Measurements from ENCODE around the gene SFI1.
"Not testable (repeated sequence)": the region's sequence is repeated elsewhere in the genome, so short reads cannot be mapped to it uniquely, and the experiment has no call there.

SFI1 gene

DNA sequence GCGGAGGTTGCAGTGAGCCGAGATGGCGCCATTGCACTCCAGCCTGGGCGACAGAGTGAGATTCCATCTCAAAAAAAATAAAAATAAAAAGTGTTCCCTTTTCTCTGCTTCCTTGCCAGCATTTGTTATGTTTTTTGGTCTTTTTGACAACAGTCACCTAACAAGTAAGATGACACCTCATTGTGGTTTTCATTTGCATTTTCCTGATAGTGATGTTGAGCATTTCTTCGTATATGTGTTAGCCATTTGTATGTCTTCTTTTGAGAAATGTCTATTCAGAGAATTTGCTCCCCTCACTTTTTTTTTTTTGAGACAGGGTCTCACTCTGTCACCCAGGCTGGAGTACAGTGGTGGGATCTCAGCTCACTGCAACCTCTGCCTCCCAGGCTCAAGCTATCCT lies 27.8 kb downstream of the SFI1 start:
- H3K9me3 ChIP-seq (ENCODE audit: insufficient read depth, low read depth, low read length); H3K36me3 ChIP-seq (ENCODE audit: insufficient read depth, low read length); H3K4me1 ChIP-seq (ENCODE audit: insufficient read depth, low read length); H3K27me3 ChIP-seq (ENCODE audit: insufficient read depth, low read length); H3K4me3 ChIP-seq (ENCODE audit: low read length); H3K9ac ChIP-seq (ENCODE audit: low read depth, low read length); H3K27ac ChIP-seq (ENCODE audit: low read depth, low read length): not testable (repeated sequence)
- WGBS = 97% methylated on average over 5 of the region's 5 CpGs

GRCh38 chr22:31526270-31526669 lies 29.9 kb downstream of the SFI1 start:
- Histone ChIP-seq H3K36me3 (ENCODE audit: insufficient read depth, low read length) (peaks cover 7% of the 10 kb centered on the region; the same call in 1 of the 2 replicates), H3K9me3 (ENCODE audit: insufficient read depth, low read depth, low read length) (no peaks in the 10 kb centered on the region), H3K9ac (ENCODE audit: low read depth, low read length) (no peak overlapping the region), H3K27me3 (ENCODE audit: insufficient read depth, low read length) (no peaks in the 10 kb centered on the region), H3K27ac (ENCODE audit: low read depth, low read length) (no peak overlapping the region), H3K4me1 (ENCODE audit: insufficient read depth, low read length) (no peaks in the 10 kb centered on the region), H3K4me3 (ENCODE audit: low read length) (no peak overlapping the region)
- WGBS = 89% methylated on average over 6 of the region's 7 CpGs

GRCh38 chr22:31530823-31531195 lies 34.5 kb downstream of the SFI1 start:
- peaks cover 7% of the 10 kb centered on the region; the same call in 1 of the 2 replicates for H3K36me3 ChIP-seq (ENCODE audit: insufficient read depth, low read length)
- no peaks in the 10 kb centered on the region for H3K4me1 ChIP-seq (ENCODE audit: insufficient read depth, low read length)
- H3K9ac ChIP-seq (ENCODE audit: low read depth, low read length) = no peak overlapping the region
- whole genome bisulfite sequencing = 89% methylated on average over 3 of the region's 3 CpGs
- no peaks in the 10 kb centered on the region for H3K9me3 ChIP-seq (ENCODE audit: insufficient read depth, low read depth, low read length)
- no peaks in the 10 kb centered on the region for H3K27me3 ChIP-seq (ENCODE audit: insufficient read depth, low read length)
- H3K27ac ChIP-seq (ENCODE audit: low read depth, low read length) = no peak overlapping the region
- no peak overlapping the region for H3K4me3 ChIP-seq (ENCODE audit: low read length)

GRCh38 chr22:31532060-31532459 lies 35.7 kb downstream of the SFI1 start:
- no peaks in the 10 kb centered on the region for H3K27me3 ChIP-seq (ENCODE audit: insufficient read depth, low read length)
- peaks cover 7% of the 10 kb centered on the region; the same call in 1 of the 2 replicates for H3K36me3 ChIP-seq (ENCODE audit: insufficient read depth, low read length)
- H3K9ac ChIP-seq (ENCODE audit: low read depth, low read length) = no peak overlapping the region
- WGBS = 93% methylated on average over 1 of the region's 1 CpG
- no peaks in the 10 kb centered on the region for H3K9me3 ChIP-seq (ENCODE audit: insufficient read depth, low read depth, low read length)
- H3K4me3 ChIP-seq (ENCODE audit: low read length) = no peak overlapping the region
- no peaks in the 10 kb centered on the region for H3K4me1 ChIP-seq (ENCODE audit: insufficient read depth, low read length)
- no peak overlapping the region for H3K27ac ChIP-seq (ENCODE audit: low read depth, low read length)

GRCh38 chr22:31533374-31533773 lies 37.0 kb downstream of the SFI1 start:
- no peak overlapping the region for H3K4me3 ChIP-seq (ENCODE audit: low read length)
- WGBS = 88% methylated on average over 5 of the region's 5 CpGs
- H3K27ac ChIP-seq (ENCODE audit: low read depth, low read length) = no peak overlapping the region
- H3K4me1 ChIP-seq (ENCODE audit: insufficient read depth, low read length) = no peaks in the 10 kb centered on the region
- H3K9ac ChIP-seq (ENCODE audit: low read depth, low read length) = no peak overlapping the region
- no peaks in the 10 kb centered on the region for H3K27me3 ChIP-seq (ENCODE audit: insufficient read depth, low read length)
- no peaks in the 10 kb centered on the region for H3K9me3 ChIP-seq (ENCODE audit: insufficient read depth, low read depth, low read length)
- H3K36me3 ChIP-seq (ENCODE audit: insufficient read depth, low read length) = peaks cover 7% of the 10 kb centered on the region; the same call in 1 of the 2 replicates

DNA sequence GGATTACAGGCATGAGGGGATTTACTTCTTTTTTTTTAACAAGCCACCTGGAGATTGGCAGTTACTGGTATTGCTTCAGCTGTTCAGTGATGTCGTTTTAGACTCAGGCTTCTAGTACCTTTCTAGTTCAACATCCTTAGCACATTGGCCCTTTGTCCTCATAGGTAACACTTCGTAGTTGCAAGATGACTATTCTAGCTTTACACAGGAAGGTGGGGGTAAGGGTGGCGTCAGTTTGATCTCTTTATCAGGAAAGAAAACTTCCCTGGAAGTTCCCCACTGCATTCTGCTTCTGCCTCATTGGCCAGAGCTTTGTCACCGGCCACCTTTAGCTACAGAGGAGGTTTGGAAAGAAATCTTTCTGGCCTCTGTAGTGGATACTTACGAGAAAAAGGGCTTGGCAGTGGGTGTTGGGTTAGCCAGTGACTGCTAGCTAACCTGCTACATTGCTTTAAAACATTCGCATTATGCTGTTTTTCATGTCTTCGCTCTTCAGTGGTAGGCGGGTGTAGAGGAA lies 40.7 kb downstream of the SFI1 start:
- no peak overlapping the region for H3K4me3 ChIP-seq (ENCODE audit: low read length)
- H3K27ac ChIP-seq (ENCODE audit: low read depth, low read length) = no peak overlapping the region
- no peaks in the 10 kb centered on the region for H3K36me3 ChIP-seq (ENCODE audit: insufficient read depth, low read length)
- no peaks in the 10 kb centered on the region for H3K4me1 ChIP-seq (ENCODE audit: insufficient read depth, low read length)
- H3K9ac ChIP-seq (ENCODE audit: low read depth, low read length) = 0 out of 2 replicates have a peak overlapping the region, but pooled peaks have one; percentile 3
- no peaks in the 10 kb centered on the region for H3K27me3 ChIP-seq (ENCODE audit: insufficient read depth, low read length)
- 91% methylated on average over 8 of the region's 8 CpGs for WGBS
- no peaks in the 10 kb centered on the region for H3K9me3 ChIP-seq (ENCODE audit: insufficient read depth, low read depth, low read length)

GRCh38 chr22:31538815-31539214 lies 42.5 kb downstream of the SFI1 start:
- H3K27ac ChIP-seq (ENCODE audit: low read depth, low read length) = no peak overlapping the region
- 94% methylated on average over 5 of the region's 5 CpGs for WGBS
- H3K4me1 ChIP-seq (ENCODE audit: insufficient read depth, low read length) = no peaks in the 10 kb centered on the region
- H3K27me3 ChIP-seq (ENCODE audit: insufficient read depth, low read length) = no peaks in the 10 kb centered on the region
- H3K4me3 ChIP-seq (ENCODE audit: low read length) = no peak overlapping the region
- no peaks in the 10 kb centered on the region for H3K9me3 ChIP-seq (ENCODE audit: insufficient read depth, low read depth, low read length)
- no peak overlapping the region for H3K9ac ChIP-seq (ENCODE audit: low read depth, low read length)
- no peaks in the 10 kb centered on the region for H3K36me3 ChIP-seq (ENCODE audit: insufficient read depth, low read length)

- H3K36me3 ChIP-seq (ENCODE audit: insufficient read depth, low read length); H3K9ac ChIP-seq (ENCODE audit: low read depth, low read length); H3K27ac ChIP-seq (ENCODE audit: low read depth, low read length); H3K4me3 ChIP-seq (ENCODE audit: low read length); H3K4me1 ChIP-seq (ENCODE audit: insufficient read depth, low read length); H3K9me3 ChIP-seq (ENCODE audit: insufficient read depth, low read depth, low read length); H3K27me3 ChIP-seq (ENCODE audit: insufficient read depth, low read length): not testable (repeated sequence)
- WGBS = 93% methylated on average over 3 of the region's 4 CpGs
These were observed 43.8 kb downstream of the SFI1 start for GRCh38 chr22:31540166-31540565.

DNA sequence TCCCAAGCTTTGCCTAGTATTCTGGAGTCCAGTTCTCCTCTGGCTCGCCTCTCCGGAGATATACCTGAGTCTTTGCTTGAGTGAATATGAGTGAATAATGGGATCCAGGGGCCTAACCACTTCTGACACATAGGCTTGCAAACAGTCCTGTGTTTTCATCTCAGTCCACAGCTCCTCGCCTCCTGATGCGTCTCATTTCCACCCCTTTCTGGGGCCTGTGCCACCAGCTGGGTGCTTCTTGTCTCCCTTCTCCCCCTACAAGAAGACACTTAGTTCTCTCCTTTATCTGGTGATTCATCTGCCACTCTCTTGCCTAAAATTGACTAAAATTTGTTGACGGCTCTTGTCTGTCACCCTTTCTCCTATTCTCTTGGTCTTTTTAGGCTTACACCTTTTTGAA lies 44.6 kb downstream of the SFI1 start:
- Histone ChIP-seq H3K27me3 (ENCODE audit: insufficient read depth, low read length) (no peaks in the 10 kb centered on the region), H3K9ac (ENCODE audit: low read depth, low read length) (no peak overlapping the region), H3K9me3 (ENCODE audit: insufficient read depth, low read depth, low read length) (no peaks in the 10 kb centered on the region), H3K4me1 (ENCODE audit: insufficient read depth, low read length) (no peaks in the 10 kb centered on the region), H3K36me3 (ENCODE audit: insufficient read depth, low read length) (no peaks in the 10 kb centered on the region), H3K4me3 (ENCODE audit: low read length) (no peak overlapping the region), H3K27ac (ENCODE audit: low read depth, low read length) (no peak overlapping the region)
- WGBS = 92% methylated on average over 5 of the region's 5 CpGs

GRCh38 chr22:31544481-31545480 lies 48.4 kb downstream of the SFI1 start:
- Histone ChIP-seq H3K9ac (ENCODE audit: low read depth, low read length) (no peak overlapping the region), H3K4me3 (ENCODE audit: low read length) (no peak overlapping the region), H3K36me3 (ENCODE audit: insufficient read depth, low read length) (peaks cover 4% of the 10 kb centered on the region), H3K4me1 (ENCODE audit: insufficient read depth, low read length) (no peaks in the 10 kb centered on the region), H3K9me3 (ENCODE audit: insufficient read depth, low read depth, low read length) (no peaks in the 10 kb centered on the region), H3K27ac (ENCODE audit: low read depth, low read length) (no peak overlapping the region), H3K27me3 (ENCODE audit: insufficient read depth, low read length) (no peaks in the 10 kb centered on the region)
- WGBS = 91% methylated on average over 15 of the region's 15 CpGs

GRCh38 chr22:31550871-31551370 lies 54.6 kb downstream of the SFI1 start:
- Histone ChIP-seq H3K4me1 (ENCODE audit: insufficient read depth, low read length) (no peaks in the 10 kb centered on the region), H3K4me3 (ENCODE audit: low read length) (no peak overlapping the region), H3K27me3 (ENCODE audit: insufficient read depth, low read length) (no peaks in the 10 kb centered on the region), H3K27ac (ENCODE audit: low read depth, low read length) (no peak overlapping the region), H3K36me3 (ENCODE audit: insufficient read depth, low read length) (peaks cover 21% of the 10 kb centered on the region), H3K9me3 (ENCODE audit: insufficient read depth, low read depth, low read length) (no peaks in the 10 kb centered on the region), H3K9ac (ENCODE audit: low read depth, low read length) (no peak overlapping the region)
- 82% methylated on average over 4 of the region's 4 CpGs for WGBS

All from HUES64 (cell line).